WTC11 (cell line): ENCODE data around the gene TBX4. TPM values are rescaled to one million over a fixed set of nuclear protein-coding genes. Genes with fewer than 3 reads are reported as not detected.

ENCODE experiments used
- ATAC-seq: fragments of 200-7000 bp; cut with Tn5 transposase; 2 replicates; pipeline ENCODE4 v1.10.0; 2021; ENCODE audit warnings: mild to moderate bottlenecking, moderate library complexity
- CTCF ChIA-PET: fragments of 300-600 bp; sonication (Branson Sonifier 250); formaldehyde crosslinking; loops from one replicate; lab custom pipeline; 2021; ENCODE audit warnings: antibody characterized with exemption; lab: Charles Lee
- POLR2A ChIA-PET: fragments of 350-600 bp; sonication (Branson Sonifier 250); formaldehyde crosslinking; loops from one replicate; lab custom pipeline; 2021; ENCODE audit warnings: antibody characterized with exemption; lab: Charles Lee
- DNase-seq: peaks from one replicate; pipeline ENCODE4 v3.0.0; 2021; ENCODE audit warnings: low spot score
- H3K27ac Mint-ChIP-seq: 2 replicates; pipeline ENCODE4 v1.8.0; 2021; ENCODE audit warnings: mixed read lengths
- H3K27me3 Mint-ChIP-seq: 2 replicates; pipeline ENCODE4 v1.8.0; 2021; ENCODE audit warnings: low read depth, mild to moderate bottlenecking, moderate library complexity, mixed read lengths
- H3K36me3 Mint-ChIP-seq: 2 replicates; pipeline ENCODE4 v1.8.0; 2021; ENCODE audit warnings: mixed read lengths
- H3K4me1 Mint-ChIP-seq: 2 replicates; pipeline ENCODE4 v1.8.0; 2022; ENCODE audit warnings: mixed read lengths
- H3K4me3 Mint-ChIP-seq: 2 replicates; pipeline ENCODE4 v1.8.0; 2021; ENCODE audit warnings: mild to moderate bottlenecking, moderate library complexity, mixed read lengths
- H3K9me3 Mint-ChIP-seq: 2 replicates; pipeline ENCODE4 v1.8.0; 2021; ENCODE audit warnings: mixed read lengths
- CREM ChIP-seq: sonication (generic); formaldehyde crosslinking; IDR thresholded peaks from 2 replicates; pipeline ENCODE4 v1.8.1; 2022; ENCODE audit warnings: mild to moderate bottlenecking, missing genetic modification reagents, moderate library complexity
- E2F4 ChIP-seq: sonication (generic); formaldehyde crosslinking; IDR thresholded peaks from 2 replicates; pipeline ENCODE4 v1.8.1; 2022; ENCODE audit warnings: low read depth, mild to moderate bottlenecking, moderate library complexity, missing genetic modification reagents, borderline replicate concordance
- FOXP1 ChIP-seq: sonication (generic); formaldehyde crosslinking; IDR thresholded peaks from 2 replicates; pipeline ENCODE4 v1.8.0; 2022; ENCODE audit warnings: missing genetic modification reagents, mild to moderate bottlenecking, moderate library complexity, borderline replicate concordance
- GABPB1 ChIP-seq: sonication (generic); formaldehyde crosslinking; IDR thresholded peaks from 2 replicates; pipeline ENCODE4 v1.8.1; 2023; ENCODE audit warnings: mild to moderate bottlenecking, missing genetic modification reagents
- GTF2I ChIP-seq: fragments of 250-450 bp; sonication (Bioruptor Pico); conservative IDR thresholded peaks from 2 replicates; pipeline ENCODE4 v1.4.0; 2021; ENCODE audit warnings: mild to moderate bottlenecking
- MLX ChIP-seq: sonication (generic); formaldehyde crosslinking; IDR thresholded peaks from 2 replicates; pipeline ENCODE4 v1.8.1; 2023; ENCODE audit warnings: mild to moderate bottlenecking, missing genetic modification reagents, moderate library complexity
- MXD4 ChIP-seq: fragments of 250-450 bp; sonication (Bioruptor Pico); IDR thresholded peaks from 2 replicates; pipeline ENCODE4 v1.8.0; 2021; ENCODE audit warnings: mild to moderate bottlenecking, moderate library complexity, borderline replicate concordance
- NFYB ChIP-seq: sonication (generic); formaldehyde crosslinking; conservative IDR thresholded peaks from 2 replicates; pipeline ENCODE4 v1.8.0; 2022; ENCODE audit warnings: low read depth, missing genetic modification reagents
- NR3C1 ChIP-seq: sonication (generic); formaldehyde crosslinking; conservative IDR thresholded peaks from 2 replicates; pipeline ENCODE4 v1.8.1; 2023; ENCODE audit warnings: low read depth, mild to moderate bottlenecking, missing genetic modification reagents
- OVOL2 ChIP-seq: fragments of 250-450 bp; sonication (Bioruptor Pico); IDR thresholded peaks from 2 replicates; pipeline ENCODE4 v1.9.0; 2021; ENCODE audit warnings: mild to moderate bottlenecking, borderline replicate concordance
- PREB ChIP-seq: sonication (generic); formaldehyde crosslinking; IDR thresholded peaks from 2 replicates; pipeline ENCODE4 v1.8.1; 2022; ENCODE audit warnings: mild to moderate bottlenecking, missing genetic modification reagents, moderate library complexity, borderline replicate concordance
- SMAD4 ChIP-seq: sonication (generic); formaldehyde crosslinking; IDR thresholded peaks from 2 replicates; pipeline ENCODE4 v1.8.0; 2022; ENCODE audit warnings: mild to moderate bottlenecking, missing genetic modification reagents
- TEAD1 ChIP-seq: sonication (generic); formaldehyde crosslinking; IDR thresholded peaks from 2 replicates; pipeline ENCODE4 v1.8.0; 2022; ENCODE audit warnings: mild to moderate bottlenecking, missing genetic modification reagents
- TP53 ChIP-seq: sonication (generic); formaldehyde crosslinking; IDR thresholded peaks from 2 replicates; pipeline ENCODE4 v1.8.1; 2023; ENCODE audit warnings: mild to moderate bottlenecking, missing genetic modification reagents
- ZNF232 ChIP-seq: sonication (generic); formaldehyde crosslinking; IDR thresholded peaks from 2 replicates; pipeline ENCODE4 v1.8.0; 2022; ENCODE audit warnings: mild to moderate bottlenecking, missing genetic modification reagents
- ZNF416 ChIP-seq: fragments of 250-450 bp; sonication (Bioruptor Pico); IDR thresholded peaks from 2 replicates; pipeline ENCODE4 v1.9.0; 2021; ENCODE audit warnings: mild to moderate bottlenecking, inconsistent platforms
- ZNF423 ChIP-seq: fragments of 250-450 bp; sonication (Bioruptor Pico); IDR thresholded peaks from 2 replicates; pipeline ENCODE4 v2.1.2; 2022; ENCODE audit warnings: mild to moderate bottlenecking, moderate library complexity
- ZNF671 ChIP-seq: fragments of 250-450 bp; sonication (Bioruptor Pico); IDR thresholded peaks from 2 replicates; pipeline ENCODE4 v1.8.0; 2021; ENCODE audit warnings: mild to moderate bottlenecking
- total RNA-seq: library from RNA; stranded (reverse); gene quantifications from 3 replicates; pipeline ENCODE4 v1.2.3, GENCODE V29; 2021
- TF ChIP-seq, protein P1 (sequence below): sonication (generic); formaldehyde crosslinking; IDR thresholded peaks from 2 replicates; pipeline ENCODE4 v1.8.1; 2023; ENCODE audit warnings: mild to moderate bottlenecking, missing genetic modification reagents
- TF ChIP-seq, protein P2 (sequence below): sonication (generic); formaldehyde crosslinking; conservative IDR thresholded peaks from 2 replicates; pipeline ENCODE4 v1.8.1; 2022; ENCODE audit warnings: mild to moderate bottlenecking, missing genetic modification reagents
- TF ChIP-seq, protein P3 (sequence below): fragments of 250-450 bp; sonication (Bioruptor Pico); IDR thresholded peaks from 2 replicates; pipeline ENCODE4 v1.9.0; 2021; ENCODE audit warnings: mild to moderate bottlenecking
- TF ChIP-seq, protein P4 (sequence below): fragments of 250-450 bp; sonication (Bioruptor Pico); IDR thresholded peaks from 2 replicates; pipeline ENCODE4 v2.1.2; 2022; ENCODE audit warnings: mild to moderate bottlenecking, moderate library complexity

TBX4 gene
- total RNA-seq, 1 experiment from 2014 or later: not detected

DNA sequence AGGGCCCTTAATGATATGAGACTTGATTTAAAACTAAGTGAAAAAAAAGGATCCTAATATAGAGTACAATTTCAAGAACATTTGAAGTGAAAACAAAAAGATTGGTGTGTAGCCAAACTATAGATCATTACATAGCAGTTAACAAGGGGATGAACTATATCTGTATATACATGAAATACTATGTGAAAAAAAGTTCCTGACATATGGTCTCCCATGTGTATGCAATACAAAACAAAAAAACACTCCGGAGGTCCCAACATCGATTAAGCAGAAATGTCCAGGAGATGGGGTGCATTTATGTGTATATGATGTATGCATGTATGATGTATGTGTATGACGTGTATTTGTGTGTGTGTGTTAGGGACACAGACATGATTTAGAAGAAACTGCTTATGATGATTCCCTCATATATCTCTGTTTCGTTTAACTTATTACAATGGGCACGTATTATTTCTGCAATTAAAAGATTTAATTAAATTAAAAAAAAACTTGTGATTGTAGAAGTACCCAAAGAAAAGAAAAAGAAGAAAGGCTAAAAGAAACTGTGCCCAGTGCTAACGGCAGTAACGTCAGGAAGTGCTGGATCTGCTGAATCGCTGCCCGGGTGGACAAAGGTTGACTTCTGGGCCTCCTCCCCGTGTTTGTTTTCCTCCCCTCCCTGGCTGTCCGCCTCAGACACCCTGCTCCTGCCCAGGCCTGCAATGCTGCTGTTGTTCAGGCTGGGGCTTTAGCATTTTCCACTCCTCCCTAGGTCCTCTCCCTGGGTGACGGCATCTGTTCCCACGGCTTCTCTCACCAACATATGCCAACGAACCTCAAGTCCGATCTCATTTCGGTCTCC, 36.9 kb downstream of the TBX4 start:
- no peak for ATAC-seq
- no peak overlapping the region for H3K4me3 Mint-ChIP-seq
- TF ChIP-seq GABPB1 (CRISPR knock-in tag) (peak; percentile 48; the same call in 1 of the 2 replicates), MLX (CRISPR knock-in tag) (no peak), PREB (CRISPR knock-in tag) (no peak), GTF2I (no peak)
- TF ChIP-seq, protein P1, sequence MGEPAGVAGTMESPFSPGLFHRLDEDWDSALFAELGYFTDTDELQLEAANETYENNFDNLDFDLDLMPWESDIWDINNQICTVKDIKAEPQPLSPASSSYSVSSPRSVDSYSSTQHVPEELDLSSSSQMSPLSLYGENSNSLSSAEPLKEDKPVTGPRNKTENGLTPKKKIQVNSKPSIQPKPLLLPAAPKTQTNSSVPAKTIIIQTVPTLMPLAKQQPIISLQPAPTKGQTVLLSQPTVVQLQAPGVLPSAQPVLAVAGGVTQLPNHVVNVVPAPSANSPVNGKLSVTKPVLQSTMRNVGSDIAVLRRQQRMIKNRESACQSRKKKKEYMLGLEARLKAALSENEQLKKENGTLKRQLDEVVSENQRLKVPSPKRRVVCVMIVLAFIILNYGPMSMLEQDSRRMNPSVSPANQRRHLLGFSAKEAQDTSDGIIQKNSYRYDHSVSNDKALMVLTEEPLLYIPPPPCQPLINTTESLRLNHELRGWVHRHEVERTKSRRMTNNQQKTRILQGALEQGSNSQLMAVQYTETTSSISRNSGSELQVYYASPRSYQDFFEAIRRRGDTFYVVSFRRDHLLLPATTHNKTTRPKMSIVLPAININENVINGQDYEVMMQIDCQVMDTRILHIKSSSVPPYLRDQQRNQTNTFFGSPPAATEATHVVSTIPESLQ: no peak
- TF ChIP-seq, protein P2, sequence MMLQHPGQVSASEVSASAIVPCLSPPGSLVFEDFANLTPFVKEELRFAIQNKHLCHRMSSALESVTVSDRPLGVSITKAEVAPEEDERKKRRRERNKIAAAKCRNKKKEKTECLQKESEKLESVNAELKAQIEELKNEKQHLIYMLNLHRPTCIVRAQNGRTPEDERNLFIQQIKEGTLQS (CRISPR knock-in tag): no peak
- ChIA-PET POLR2A (no interaction called here), CTCF (no interaction called here)
- peaks cover 9% of the 10 kb centered on the region for H3K4me1 Mint-ChIP-seq
- no peaks in the 10 kb centered on the region for H3K27me3 Mint-ChIP-seq
- no peak overlapping the region for H3K27ac Mint-ChIP-seq
- H3K36me3 Mint-ChIP-seq: no peaks in the 10 kb centered on the region
- DNase-seq: no peak
- H3K9me3 Mint-ChIP-seq: no peaks in the 10 kb centered on the region

DNA sequence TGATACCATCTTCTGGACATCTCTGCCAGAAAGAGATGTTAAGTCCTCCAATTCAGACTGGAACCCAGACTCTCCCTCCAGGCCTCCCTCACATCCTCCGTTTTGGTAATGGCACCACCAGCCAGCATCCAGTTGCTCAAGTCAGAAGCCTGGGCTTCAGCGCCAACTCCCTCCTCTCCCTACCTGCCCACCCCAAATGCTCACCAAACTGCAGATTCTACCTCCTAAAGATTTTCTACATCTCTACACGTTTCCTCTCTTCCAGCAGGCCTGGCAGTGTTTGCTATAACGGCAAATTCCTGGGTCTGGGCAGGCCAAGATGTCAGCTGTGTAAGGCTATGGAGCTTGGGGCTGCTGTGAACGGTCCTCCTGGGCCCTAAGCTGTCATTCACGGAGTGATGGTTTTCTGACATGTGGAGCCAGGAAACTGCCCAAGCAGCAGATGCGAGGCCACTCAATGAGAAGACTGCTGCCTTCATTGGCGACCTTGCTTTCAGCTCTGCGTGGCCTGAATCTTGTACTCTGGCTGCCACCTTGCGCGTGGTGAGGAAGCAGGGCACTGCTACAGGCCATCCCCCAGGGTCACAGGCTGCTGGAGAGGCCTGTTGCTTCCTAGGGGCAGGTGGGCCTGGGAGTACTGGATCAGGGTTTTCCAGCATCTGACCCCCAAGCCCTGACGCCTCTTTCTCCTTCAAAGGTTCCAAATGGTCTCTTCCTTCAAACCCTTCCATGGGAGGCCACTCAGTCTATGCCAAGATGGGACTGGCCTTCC, 37.7 kb downstream of the TBX4 start:
- DNase-seq (no peak), ATAC-seq (no peak)
- Mint-ChIP-seq H3K27me3 (no peaks in the 10 kb centered on the region), H3K9me3 (no peaks in the 10 kb centered on the region), H3K4me3 (no peak overlapping the region), H3K4me1 (peaks cover 9% of the 10 kb centered on the region), H3K36me3 (no peaks in the 10 kb centered on the region), H3K27ac (no peak overlapping the region)
- TF ChIP-seq, protein P3, sequence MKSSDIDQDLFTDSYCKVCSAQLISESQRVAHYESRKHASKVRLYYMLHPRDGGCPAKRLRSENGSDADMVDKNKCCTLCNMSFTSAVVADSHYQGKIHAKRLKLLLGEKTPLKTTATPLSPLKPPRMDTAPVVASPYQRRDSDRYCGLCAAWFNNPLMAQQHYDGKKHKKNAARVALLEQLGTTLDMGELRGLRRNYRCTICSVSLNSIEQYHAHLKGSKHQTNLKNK (CRISPR knock-in tag): no peak
- TF ChIP-seq FOXP1 (CRISPR knock-in tag): no peak
- TF ChIP-seq GABPB1 (CRISPR knock-in tag): 0 out of 2 replicates have a peak, but pooled peaks have one; percentile 2
- TF ChIP-seq OVOL2 (CRISPR knock-in tag): no peak
- no peak for TF ChIP-seq SMAD4 (CRISPR knock-in tag)
- POLR2A ChIA-PET: no interaction called here
- CTCF ChIA-PET: no interaction called here

GRCh38 chr17:61490540-61490975, 38.3 kb downstream of the TBX4 start:
- CTCF ChIA-PET: no interaction called here
- Mint-ChIP-seq H3K9me3 (no peaks in the 10 kb centered on the region), H3K4me3 (no peak overlapping the region), H3K36me3 (no peaks in the 10 kb centered on the region), H3K27ac (no peak overlapping the region), H3K4me1 (peaks cover 12% of the 10 kb centered on the region), H3K27me3 (no peaks in the 10 kb centered on the region)
- ATAC-seq (no peak), DNase-seq (no peak)
- POLR2A ChIA-PET: no interaction called here
- TF ChIP-seq NFYB (no peak), ZNF671 (CRISPR knock-in tag) (no peak), E2F4 (CRISPR knock-in tag) (no peak), ZNF416 (CRISPR knock-in tag) (no peak), TEAD1 (CRISPR knock-in tag) (no peak), CREM (CRISPR knock-in tag) (no peak), ZNF232 (no peak), TP53 (CRISPR knock-in tag) (no peak), NR3C1 (no peak), ZNF423 (CRISPR knock-in tag) (no peak), MXD4 (no peak)
- TF ChIP-seq, protein P3 (CRISPR knock-in tag): no peak
- TF ChIP-seq, protein P4, sequence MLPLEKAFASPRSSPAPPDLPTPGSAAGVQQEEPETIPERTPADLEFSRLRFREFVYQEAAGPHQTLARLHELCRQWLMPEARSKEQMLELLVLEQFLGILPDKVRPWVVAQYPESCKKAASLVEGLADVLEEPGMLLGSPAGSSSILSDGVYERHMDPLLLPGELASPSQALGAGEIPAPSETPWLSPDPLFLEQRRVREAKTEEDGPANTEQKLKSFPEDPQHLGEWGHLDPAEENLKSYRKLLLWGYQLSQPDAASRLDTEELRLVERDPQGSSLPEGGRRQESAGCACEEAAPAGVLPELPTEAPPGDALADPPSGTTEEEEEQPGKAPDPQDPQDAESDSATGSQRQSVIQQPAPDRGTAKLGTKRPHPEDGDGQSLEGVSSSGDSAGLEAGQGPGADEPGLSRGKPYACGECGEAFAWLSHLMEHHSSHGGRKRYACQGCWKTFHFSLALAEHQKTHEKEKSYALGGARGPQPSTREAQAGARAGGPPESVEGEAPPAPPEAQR: no peak
- TF ChIP-seq, protein P2 (CRISPR knock-in tag): no peak
